Endothelial cell of umbilical vein (primary cell): ENCODE data around the gene RPS6KA3. TPM values are rescaled to one million over a fixed set of nuclear protein-coding genes. Genes with fewer than 3 reads are reported as not detected.

Experiments used
- BruUV-seq: library from RNA; stranded (reverse); fragments of 400-500 nt; replicated peaks from 2 replicates; lab custom pipeline; 2021; lab: Mats Ljungman, UMichigan
- CTCF ChIA-PET: fragments of 300-600, 350-600 bp; sonication (Branson Sonifier 250); formaldehyde crosslinking; loops from one replicate; lab custom pipeline; 2021; ENCODE audit warnings: antibody characterized with exemption, inconsistent platforms; lab: Charles Lee
- POLR2A ChIA-PET: fragments of 300-600, 350-600 bp; sonication (Branson Sonifier 250); formaldehyde crosslinking; loops from one replicate; lab custom pipeline; 2021; ENCODE audit warnings: antibody characterized with exemption, inconsistent platforms; lab: Charles Lee
- DNase-seq: peaks from one replicate; pipeline ENCODE4 v3.0.0-alpha.2; 2011; ENCODE audit warnings: low read depth, low spot score
- FAIRE-seq: peaks from 2 replicates; lab custom pipeline; 2011; peaks lifted over from hg19 to GRCh38; lab: Jason Lieb, UNC
- H2AFZ ChIP-seq: 2 replicates; pipeline ENCODE4 v1.6.0; 2012; ENCODE audit warnings: low read depth, low read length, control low read depth, inconsistent platforms
- H3K27ac ChIP-seq: 2 replicates; pipeline ENCODE4 v1.5.1; 2011; ENCODE audit warnings: low read depth, mild to moderate bottlenecking, control low read depth, low read length, moderate library complexity; ENCODE audit not compliant: insufficient read depth
- H3K27me3 ChIP-seq, 2 experiments: 2 replicates each; pipeline versions ENCODE4 v1.6.0 to v1.6.1; 2011; ENCODE audit warnings: low read length in 2 of 2, mixed read lengths in 1 of 2; ENCODE audit not compliant: control insufficient read depth in 2 of 2, insufficient read depth in 2 of 2
- H3K36me3 ChIP-seq, 2 experiments: 2 replicates in 1 of 2; 3 replicates in 1 of 2; pipeline ENCODE4 v1.5.1; 2011; ENCODE audit warnings: low read length in 2 of 2, mild to moderate bottlenecking in 1 of 2, moderate library complexity in 1 of 2; ENCODE audit not compliant: control insufficient read depth in 2 of 2, insufficient read depth in 2 of 2; ENCODE audit errors: extremely low read depth in 1 of 2
- H3K4me1 ChIP-seq: 3 replicates; pipeline ENCODE4 v1.5.1; 2011; ENCODE audit warnings: mild to moderate bottlenecking, low read length; ENCODE audit not compliant: control insufficient read depth, insufficient read depth; ENCODE audit errors: extremely low read depth
- H3K4me2 ChIP-seq: 2 replicates; pipeline ENCODE4 v1.6.1; 2011; ENCODE audit warnings: low read length, control low read depth, mixed read lengths; ENCODE audit not compliant: insufficient read depth
- H3K4me3 ChIP-seq, 3 experiments: fragments of 200-600 bp in 1 of 3; sonication (generic), shearing (Covaris generic) in 1 of 3; replicated peaks in 1 of 3; 2 replicates each; pipeline ENCODE4 v1.5.1; 2011 to 2016; ENCODE audit warnings: control low read depth in 3 of 3, low read length in 3 of 3, mild to moderate bottlenecking in 2 of 3, inconsistent platforms in 1 of 3, low read depth in 1 of 3, moderate library complexity in 1 of 3; ENCODE audit not compliant: insufficient read depth in 1 of 3
- H3K79me2 ChIP-seq: 2 replicates; pipeline ENCODE4 v1.6.0; 2012; ENCODE audit warnings: low read length, inconsistent platforms; ENCODE audit not compliant: control insufficient read depth, insufficient read depth
- H3K9ac ChIP-seq: replicated peaks from 2 replicates; pipeline ENCODE3; 2011; ENCODE audit warnings: low read length, control low read depth; ENCODE audit not compliant: insufficient read depth; ENCODE audit errors: extremely low read depth
- H3K9me1 ChIP-seq: replicated peaks from 3 replicates; pipeline ENCODE4 v1.6.0; 2011; ENCODE audit warnings: mild to moderate bottlenecking, low read length; ENCODE audit not compliant: control insufficient read depth, insufficient read depth; ENCODE audit errors: extremely low read depth
- H3K9me3 ChIP-seq: replicated peaks from 2 replicates; pipeline ENCODE4 v1.5.1; 2012; ENCODE audit warnings: low read length, inconsistent platforms; ENCODE audit not compliant: control insufficient read depth, insufficient read depth
- H4K20me1 ChIP-seq: replicated peaks from 2 replicates; pipeline ENCODE3; 2011; ENCODE audit warnings: mild to moderate bottlenecking, low read length; ENCODE audit not compliant: control insufficient read depth, insufficient read depth; ENCODE audit errors: extremely low read depth
- CTCF ChIP-seq, 2 donors: IDR thresholded peaks; 1 replicate in 1 of 2; 2 replicates in 1 of 2; pipeline ENCODE4 v1.5.1; 2011; ENCODE audit warnings: low read length in 2 of 2, mild to moderate bottlenecking in 2 of 2, moderate library complexity in 2 of 2, control low read depth in 1 of 2, inconsistent platforms in 1 of 2, low read depth in 1 of 2; ENCODE audit not compliant: insufficient read depth in 1 of 2; ENCODE audit errors: extremely low read depth in 1 of 2
- EZH2 ChIP-seq: IDR thresholded peaks from 2 replicates; pipeline ENCODE4 v1.6.1; 2012; ENCODE audit warnings: borderline replicate concordance, low read depth, mild to moderate bottlenecking, moderate library complexity, low read length, inconsistent platforms; ENCODE audit not compliant: severe bottlenecking
- FOS ChIP-seq: IDR thresholded peaks from 2 replicates; pipeline ENCODE4 v1.6.1; 2011; ENCODE audit warnings: mild to moderate bottlenecking, low read length, moderate library complexity, borderline replicate concordance; ENCODE audit not compliant: insufficient read depth
- GATA2 ChIP-seq: IDR thresholded peaks from 2 replicates; pipeline ENCODE4 v1.7.0; 2011; ENCODE audit warnings: low read depth, mild to moderate bottlenecking, moderate library complexity, mixed read lengths, low read length; ENCODE audit not compliant: insufficient read length, insufficient read depth
- JUN ChIP-seq: IDR thresholded peaks from 2 replicates; pipeline ENCODE4 v1.6.1; 2011; ENCODE audit warnings: borderline replicate concordance, low read depth; ENCODE audit not compliant: insufficient read length, insufficient read depth
- MAX ChIP-seq: IDR thresholded peaks from 2 replicates; pipeline ENCODE4 v1.6.1; 2011; ENCODE audit not compliant: insufficient read depth, insufficient read length
- MYC ChIP-seq: IDR thresholded peaks from one replicate; pipeline ENCODE4 v1.6.1; 2011; ENCODE audit warnings: mild to moderate bottlenecking, low read depth, low read length
- POLR2A ChIP-seq: IDR thresholded peaks from 2 replicates; pipeline ENCODE4 v1.6.1; 2012; ENCODE audit warnings: low read depth, mild to moderate bottlenecking, control low read depth, low read length
- POLR2AphosphoS5 ChIP-seq: IDR thresholded peaks from 2 replicates; pipeline ENCODE4 v1.6.1; 2012; ENCODE audit warnings: low read depth, mild to moderate bottlenecking, control low read depth, low read length, moderate library complexity; ENCODE audit not compliant: insufficient read depth
- dilution Hi-C: fragments of 300-500 bp; cut with MboI; formaldehyde crosslinking; loops from one replicate; pipeline ENCODE4 v1.15.0; 2019; ENCODE audit warnings: low sequenced_read_pairs; ENCODE audit not compliant: extremely low pct_ligation_motif_present
- intact Hi-C: fragments of 100-400 bp; cut with micrococcal nuclease; formaldehyde crosslinking; loops from one replicate; pipeline ENCODE4 v1.10.0; 2022
- polyA plus RNA-seq, 4 experiments: library from polyadenylated mRNA; depleted of rRNA in 3 of 4; stranded (reverse) in 3 of 4; unstranded in 1 of 4; fragments of >200 nt; gene quantifications; 2 replicates each; pipeline versions ENCODE4 v1.2.1 to v1.2.3, GENCODE V29; 2011 to 2012; ENCODE audit warnings: missing spikeins in 1 of 4
- total RNA-seq: library from RNA; stranded (reverse); gene quantifications from 2 replicates; pipeline ENCODE4 v1.2.3, GENCODE V29; 2021

The RPS6KA3 gene
- total and polyA plus RNA-seq, 2 donors (not counting 3 experiments of a cell fraction or from before 2014, with no cell fraction given) = 24.4 to 61.6 TPM

DNA sequence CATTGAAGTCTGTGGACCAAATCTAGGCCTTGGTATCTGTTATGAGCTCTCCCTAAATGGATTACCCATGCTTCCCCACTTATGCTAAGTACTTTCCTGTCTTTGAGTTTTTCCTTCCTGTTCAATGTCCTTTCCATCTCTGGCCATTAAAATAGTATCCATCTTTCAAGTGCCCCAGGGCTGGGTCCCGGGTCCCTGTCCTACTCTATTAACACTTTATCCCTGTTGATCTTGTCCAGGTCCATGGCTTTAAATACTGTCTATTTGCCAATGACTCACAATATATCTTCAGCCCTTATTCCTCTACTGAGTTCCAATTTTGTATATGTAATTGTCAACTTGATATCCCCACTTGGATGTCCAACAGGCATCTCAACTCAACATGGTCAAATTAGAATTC lies 17.7 kb upstream of the RPS6KA3 start:
- H3K4me3 ChIP-seq = no peak overlapping the region
- no peaks in the 10 kb centered on the region for H3K4me1 ChIP-seq
- dilution Hi-C loops = no loop called here
- H3K79me2 ChIP-seq = no peaks in the 10 kb centered on the region
- no peak overlapping the region for H2AFZ ChIP-seq
- CTCF ChIA-PET = no interaction called here
- no peak for TF ChIP-seq JUN
- TF ChIP-seq POLR2AphosphoS5 = no peak
- TF ChIP-seq EZH2 = no peak
- TF ChIP-seq FOS = no peak
- TF ChIP-seq MYC = no peak
- TF ChIP-seq MAX = no peak
- TF ChIP-seq CTCF (IDR thresholded peaks at IDR 0.05; ENCODE audit: extremely low read depth in 1 of 2, insufficient read depth in 1 of 2, low read depth in 1 of 2, low read length in 2 of 2) = no peak
- TF ChIP-seq POLR2A = no peak
- no peak for TF ChIP-seq GATA2
- no peaks in the 10 kb centered on the region for H3K36me3 ChIP-seq
- intact Hi-C loops = no loop called here
- no peaks in the 10 kb centered on the region for H4K20me1 ChIP-seq
- no peak for DNase-seq
- no peak overlapping the region for H3K9ac ChIP-seq
- no peak for FAIRE-seq
- no peaks in the 10 kb centered on the region for H3K27me3 ChIP-seq
- no peak overlapping the region for H3K4me2 ChIP-seq
- no peaks in the 10 kb centered on the region for H3K9me3 ChIP-seq
- no peak overlapping the region for H3K27ac ChIP-seq
- BruUV-seq = no TSS peak
- H3K9me1 ChIP-seq = no peaks in the 10 kb centered on the region
- POLR2A ChIA-PET = no interaction called here
